HepG2 (cell line): Measurements from ENCODE around the gene ESRRB. TPM values are rescaled to one million over a fixed set of nuclear protein-coding genes. Genes with fewer than 3 reads are reported as not detected.

Source experiments
- ATAC-seq: fragments of 200-7000 bp; cut with Tn5 transposase; 3 replicates; pipeline ENCODE4 v1.9.1; 2020; ENCODE audit warnings: mild to moderate bottlenecking, moderate library complexity
- BruUV-seq: library from RNA; stranded (reverse); fragments of 400-500 nt; replicated peaks from 2 replicates; lab custom pipeline; 2021; lab: Mats Ljungman, UMichigan
- CTCF ChIA-PET: fragments of 300-600 bp; formaldehyde crosslinking; extraction: SDS; loops from one replicate; lab custom pipeline; 2021; ENCODE audit warnings: low total read pairs, inconsistent platforms, low intra/inter-chr PET ratio; lab: Yijun Ruan, JAX
- POLR2A ChIA-PET: fragments of 350-600 bp; sonication (Branson Sonifier 250); formaldehyde crosslinking; loops from one replicate; lab custom pipeline; 2020; ENCODE audit warnings: antibody characterized with exemption, inconsistent platforms; lab: Yijun Ruan, JAX
- DNase-seq: peaks from one replicate; pipeline ENCODE4 v3.0.0-alpha.2; 2015; ENCODE audit warnings: low spot score
- FAIRE-seq: peaks from 3 replicates; lab custom pipeline; 2011; peaks lifted over from hg19 to GRCh38; lab: Jason Lieb, UNC
- H2AFZ ChIP-seq: one replicate; pipeline ENCODE4 v1.6.1; 2011; ENCODE audit warnings: low read length, inconsistent platforms
- H3K27ac ChIP-seq: fragments of 300-600 bp; 3 replicates; pipeline ENCODE4 v1.8.0; 2011; ENCODE audit warnings: mixed run types, mild to moderate bottlenecking, mixed read lengths, low read length, inconsistent platforms; ENCODE audit not compliant: insufficient read depth; ENCODE audit errors: extremely low read length
- H3K27me3 ChIP-seq, 2 experiments: fragments of 200-600 bp in 1 of 2; 2 replicates in 1 of 2; 3 replicates in 1 of 2; pipeline versions ENCODE4 v1.6.0 to v1.8.0; 2011; ENCODE audit warnings: low read length in 2 of 2, mild to moderate bottlenecking in 2 of 2, moderate library complexity in 2 of 2, inconsistent platforms in 1 of 2; ENCODE audit not compliant: insufficient read depth in 2 of 2, control insufficient read depth in 1 of 2
- H3K36me3 ChIP-seq, 2 experiments: fragments of 200-600 bp in 1 of 2; replicated peaks in 1 of 2; 2 replicates in 1 of 2; 3 replicates in 1 of 2; pipeline versions ENCODE4 v1.5.1 to v1.8.0; 2011; ENCODE audit warnings: low read length in 2 of 2, inconsistent platforms in 1 of 2; ENCODE audit not compliant: insufficient read depth in 2 of 2, control insufficient read depth in 1 of 2
- H3K4me1 ChIP-seq: 2 replicates; pipeline ENCODE4 v1.5.1; 2012; ENCODE audit warnings: low read length, inconsistent platforms; ENCODE audit not compliant: insufficient read depth
- H3K4me2 ChIP-seq: 2 replicates; pipeline ENCODE4 v1.6.0; 2011; ENCODE audit warnings: low read depth, low read length, inconsistent platforms
- H3K4me3 ChIP-seq, 3 experiments: fragments of 200-600 bp in 1 of 3; sonication (generic), shearing (Covaris generic) in 1 of 3; replicated peaks in 1 of 3; 2 replicates each; pipeline ENCODE4 v1.5.1; 2011 to 2016; ENCODE audit warnings: low read length in 3 of 3, inconsistent platforms in 2 of 3, low read depth in 2 of 3, mild to moderate bottlenecking in 2 of 3, control low read depth in 1 of 3, mixed read lengths in 1 of 3; ENCODE audit not compliant: insufficient read depth in 1 of 3
- H3K79me2 ChIP-seq: one replicate; pipeline ENCODE4 v1.6.1; 2011; ENCODE audit warnings: low read length, inconsistent platforms; ENCODE audit not compliant: insufficient read depth
- H3K9ac ChIP-seq: 2 replicates; pipeline ENCODE4 v1.6.0; 2011; ENCODE audit warnings: mild to moderate bottlenecking, low read depth, low read length, inconsistent platforms; ENCODE audit not compliant: insufficient read depth
- H3K9me3 ChIP-seq: 2 replicates; pipeline ENCODE4 v1.5.1; 2012; ENCODE audit warnings: mild to moderate bottlenecking, low read length
- H4K20me1 ChIP-seq: 2 replicates; pipeline ENCODE4 v1.6.0; 2011; ENCODE audit warnings: inconsistent platforms, mild to moderate bottlenecking, low read length, moderate library complexity; ENCODE audit not compliant: insufficient read depth
- ADNP ChIP-seq: sonication (generic); formaldehyde crosslinking; IDR thresholded peaks from 2 replicates; pipeline ENCODE4 v1.4.0; 2020; ENCODE audit warnings: missing genetic modification reagents
- KLF12 ChIP-seq: sonication (generic); formaldehyde crosslinking; IDR thresholded peaks from 2 replicates; pipeline ENCODE4 v1.4.0; 2020; ENCODE audit warnings: missing genetic modification reagents, borderline replicate concordance
- SRSF9 ChIP-seq: fragments of 200-400 bp; formaldehyde crosslinking; IDR thresholded peaks from 2 replicates; pipeline ENCODE4 v1.6.1; 2018; ENCODE audit warnings: borderline replicate concordance, mild to moderate bottlenecking, low read depth, low read length; ENCODE audit not compliant: insufficient read depth, poor library complexity, severe bottlenecking
- ZEB1 ChIP-seq: IDR thresholded peaks from 2 replicates; pipeline ENCODE4 v1.6.1; 2012; ENCODE audit warnings: mild to moderate bottlenecking, low read depth, inconsistent platforms; ENCODE audit not compliant: insufficient replicate concordance
- ZMYM3 ChIP-seq: sonication (generic); formaldehyde crosslinking; IDR thresholded peaks from 2 replicates; pipeline ENCODE4 v1.5.1; 2020; ENCODE audit warnings: mild to moderate bottlenecking, missing genetic modification reagents
- ZNF557 ChIP-seq: sonication (generic); formaldehyde crosslinking; IDR thresholded peaks from 2 replicates; pipeline ENCODE4 v1.4.0; 2020; ENCODE audit warnings: missing genetic modification reagents
- ZNF672 ChIP-seq: sonication (generic); formaldehyde crosslinking; IDR thresholded peaks from 2 replicates; pipeline ENCODE4 v1.8.1; 2022; ENCODE audit warnings: missing genetic modification reagents
- WGBS: methylation state at CpG from one replicate; pipeline ENCODE4 v1.1.6; 2017; ENCODE audit warnings: low lambda C conversion rate; 5-methylcytosine and 5-hydroxymethylcytosine counted together
- in situ Hi-C: cut with HindIII; loops from 2 replicates; pipeline ENCODE4 v1.10.0; 2017; ENCODE audit warnings: low pct_unique_long_range_greater_than_20kb; ENCODE audit not compliant: extremely low pct_ligation_motif_present
- intact Hi-C: fragments of 100-400 bp; cut with micrococcal nuclease; formaldehyde crosslinking; loops from one replicate; pipeline ENCODE4 v1.10.0; 2022; ENCODE audit not compliant: unreplicated experiment
- polyA plus RNA-seq, 8 experiments: library from polyadenylated mRNA; depleted of rRNA in 3 of 8; stranded (reverse) in 7 of 8; unstranded in 1 of 8; fragments of >200 nt; fragmentation: Illumina TruSeq in 4 of 8; extraction: Trizol in 4 of 8; gene quantifications; 2 replicates each; pipeline versions ENCODE4 v1.2.1 to v1.2.3, GENCODE V29; 2011 to 2016; ENCODE audit warnings: low read depth in 4 of 8, missing spikeins in 1 of 8, mixed read lengths in 1 of 8; ENCODE audit not compliant: insufficient read depth in 1 of 8
- total RNA-seq, 5 experiments: library from RNA; depleted of rRNA; stranded (reverse); fragments of >200 nt; fragmentation: Illumina TruSeq; extraction: Trizol; gene quantifications; 2 replicates each; pipeline ENCODE4 v1.2.3, GENCODE V29; 2016; ENCODE audit warnings: low read depth in 1 of 5
- TF ChIP-seq, protein P1 (sequence below): IDR thresholded peaks from 2 replicates; pipeline ENCODE4 v1.6.1; 2016; ENCODE audit warnings: missing compliant biosample characterization, missing genetic modification reagents, borderline replicate concordance

ESRRB gene
- total and polyA plus RNA-seq, 2 of the 13 experiments (the other 11 are each of a cell fraction or from before 2014, with no cell fraction given), result 0.04 to 0.33 TPM

DNA sequence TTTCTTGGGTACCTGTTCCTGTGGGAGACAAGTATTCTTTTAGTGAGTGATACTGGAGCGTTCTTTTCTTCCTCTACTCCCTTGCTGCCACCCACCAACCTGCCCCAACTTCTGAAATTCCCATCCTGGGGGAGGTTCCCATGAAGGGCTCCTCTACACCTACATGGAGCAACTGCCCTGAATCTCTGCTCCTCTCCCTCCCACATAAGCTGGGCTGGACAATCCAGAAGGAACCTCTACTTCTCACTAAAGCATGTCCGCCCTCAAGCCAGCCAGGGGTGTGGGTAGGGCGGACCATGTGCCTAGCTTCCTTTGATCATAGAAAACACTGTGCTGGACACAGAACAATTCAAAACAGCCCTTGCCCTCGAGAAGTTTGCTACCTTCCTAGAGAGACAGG, 25.9 kb upstream of the ESRRB start:
- FAIRE-seq, result no peak

DNA sequence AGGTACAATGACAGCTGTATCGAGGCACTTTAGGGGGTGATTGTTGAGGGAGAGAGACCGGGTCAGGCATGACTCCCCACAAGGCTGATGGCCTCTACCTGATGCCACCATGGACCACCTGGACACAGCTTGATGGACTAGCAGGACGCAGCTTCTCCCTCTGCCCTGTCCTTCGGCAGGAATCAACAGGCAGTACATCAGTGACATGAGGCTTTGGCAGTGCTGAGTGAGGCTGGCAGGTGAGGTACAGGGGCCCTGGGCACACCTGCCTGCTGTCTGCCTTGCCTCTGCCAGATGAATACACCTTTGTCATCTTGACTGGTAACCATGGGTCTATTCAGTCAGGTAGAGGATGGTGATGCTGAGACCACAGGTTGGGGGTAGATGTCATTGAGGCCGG, 25.3 kb upstream of the ESRRB start:
- ATAC-seq (no peak), FAIRE-seq (no peak), DNase-seq (no peak)
- no peak overlapping the region for H3K9ac ChIP-seq
- POLR2A ChIA-PET, result no interaction called here
- intact Hi-C loops, result loop anchor here (10.0 kb wide), 1 partner anchor 246 kb away; no protein-coding TSS in a partner anchor
- no peaks in the 10 kb centered on the region for H3K9me3 ChIP-seq
- no peak overlapping the region for H3K4me3 ChIP-seq
- no peaks in the 10 kb centered on the region for H4K20me1 ChIP-seq
- H2AFZ ChIP-seq, result no peak overlapping the region
- no peaks in the 10 kb centered on the region for H3K27me3 ChIP-seq
- no peaks in the 10 kb centered on the region for H3K36me3 ChIP-seq
- no peak overlapping the region for H3K4me2 ChIP-seq
- WGBS, result 80% methylated on average over 4 of the region's 5 CpGs
- in situ Hi-C loops, result loop anchor here (5.0 kb wide), 1 partner anchor 298 kb away; no protein-coding TSS in a partner anchor
- CTCF ChIA-PET, result interaction anchor here (0.6 kb wide), 1 partner anchor 319 kb away, joined by 3 read pairs; no protein-coding TSS in a partner anchor
- BruUV-seq, result no TSS peak
- no peak for TF ChIP-seq SRSF9
- no peak for TF ChIP-seq KLF12 (CRISPR knock-in tag)
- TF ChIP-seq ZNF557 (CRISPR knock-in tag), result no peak
- H3K4me1 ChIP-seq, result peaks cover 12% of the 10 kb centered on the region; the same call in 1 of the 2 replicates
- H3K79me2 ChIP-seq, result no peaks in the 10 kb centered on the region
- H3K27ac ChIP-seq, result no peak overlapping the region

More for the DNA sequence above, 25.9 kb upstream of the ESRRB start:
- Histone ChIP-seq H4K20me1 (no peaks in the 10 kb centered on the region), H3K4me2 (no peak overlapping the region), H3K4me1 (peaks cover 12% of the 10 kb centered on the region; the same call in 1 of the 2 replicates)
- DNase-seq, result no peak
- no TSS peak for BruUV-seq
- TF ChIP-seq ZNF672 (no peak), ZEB1 (no peak), ADNP (CRISPR knock-in tag) (no peak), ZMYM3 (CRISPR knock-in tag) (no peak)
- TF ChIP-seq, protein P1, sequence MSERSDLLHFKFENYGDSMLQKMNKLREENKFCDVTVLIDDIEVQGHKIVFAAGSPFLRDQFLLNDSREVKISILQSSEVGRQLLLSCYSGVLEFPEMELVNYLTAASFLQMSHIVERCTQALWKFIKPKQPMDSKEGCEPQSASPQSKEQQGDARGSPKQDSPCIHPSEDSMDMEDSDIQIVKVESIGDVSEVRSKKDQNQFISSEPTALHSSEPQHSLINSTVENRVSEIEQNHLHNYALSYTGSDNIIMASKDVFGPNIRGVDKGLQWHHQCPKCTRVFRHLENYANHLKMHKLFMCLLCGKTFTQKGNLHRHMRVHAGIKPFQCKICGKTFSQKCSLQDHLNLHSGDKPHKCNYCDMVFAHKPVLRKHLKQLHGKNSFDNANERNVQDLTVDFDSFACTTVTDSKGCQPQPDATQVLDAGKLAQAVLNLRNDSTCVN (CRISPR knock-in tag), result no peak
- TF ChIP-seq, all 625 proteins: peak for 0
- no peak for ATAC-seq
- Histone ChIP-seq H3K27me3 (no peaks in the 10 kb centered on the region), H3K4me3 (no peak overlapping the region), H3K36me3 (no peaks in the 10 kb centered on the region), H3K9ac (no peak overlapping the region), H3K9me3 (no peaks in the 10 kb centered on the region), H2AFZ (no peak overlapping the region), H3K27ac (no peak overlapping the region), H3K79me2 (no peaks in the 10 kb centered on the region)
- ChIA-PET CTCF (no interaction called here), POLR2A (no interaction called here)
- in situ Hi-C loops, result loop anchor here (5.0 kb wide), 1 partner anchor 298 kb away; no protein-coding TSS in a partner anchor
- intact Hi-C loops, result loop anchor here (10.0 kb wide), 1 partner anchor 245 kb away; no protein-coding TSS in a partner anchor
- 48% methylated on average over 4 of the region's 4 CpGs for WGBS
